Measurements from ENCODE around the gene NDUFS8.
A peak's percentile ranks its signal among the peaks of the same experiment; 100 is the strongest.

Gene NDUFS8

DNA sequence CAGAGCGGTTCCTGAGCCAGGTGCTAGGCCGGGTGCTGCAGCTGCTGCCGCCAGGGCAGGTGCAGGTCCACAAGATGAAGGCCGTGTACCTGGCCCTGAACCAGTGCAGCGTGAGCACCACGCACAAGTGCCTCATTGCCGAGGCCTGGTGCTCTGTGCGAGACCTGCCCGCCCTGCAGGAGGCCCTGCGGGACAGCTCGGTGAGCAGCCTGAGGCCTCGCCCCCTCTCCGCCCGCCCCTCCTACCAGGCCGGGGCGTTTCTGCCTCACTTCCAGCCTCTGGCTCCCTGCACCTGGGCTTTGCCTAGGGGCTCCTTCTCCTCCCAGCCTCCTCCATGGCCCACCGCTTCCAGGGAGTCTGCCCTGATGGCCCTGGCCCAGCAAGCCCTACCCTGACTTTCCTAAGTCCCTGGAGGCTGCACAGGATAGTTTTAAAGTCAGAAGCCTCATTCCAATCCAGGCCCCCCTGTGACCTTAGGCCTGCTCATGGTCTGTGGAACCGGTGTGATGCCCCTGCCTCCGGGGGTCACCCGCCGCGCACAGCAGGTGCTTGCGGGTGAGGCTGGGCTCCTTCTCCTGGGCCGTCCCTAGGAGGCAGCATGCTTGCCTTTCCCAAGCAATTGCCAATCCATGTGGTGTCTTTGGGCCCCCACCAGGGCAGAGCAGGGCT, 13.8 kb downstream of the NDUFS8 start:
- Mint-ChIP-seq H3K4me3 (no peak overlapping the region), H3K4me1 (peaks cover 22% of the 10 kb centered on the region), H3K9me3 (no peaks in the 10 kb centered on the region), H3K27ac (peak overlapping the region; percentile 20), H3K36me3 (peaks cover 65% of the 10 kb centered on the region)
- no peak for ATAC-seq
- DNase-seq (ENCODE audit: low spot score in 2 of 2), result no peak

DNA sequence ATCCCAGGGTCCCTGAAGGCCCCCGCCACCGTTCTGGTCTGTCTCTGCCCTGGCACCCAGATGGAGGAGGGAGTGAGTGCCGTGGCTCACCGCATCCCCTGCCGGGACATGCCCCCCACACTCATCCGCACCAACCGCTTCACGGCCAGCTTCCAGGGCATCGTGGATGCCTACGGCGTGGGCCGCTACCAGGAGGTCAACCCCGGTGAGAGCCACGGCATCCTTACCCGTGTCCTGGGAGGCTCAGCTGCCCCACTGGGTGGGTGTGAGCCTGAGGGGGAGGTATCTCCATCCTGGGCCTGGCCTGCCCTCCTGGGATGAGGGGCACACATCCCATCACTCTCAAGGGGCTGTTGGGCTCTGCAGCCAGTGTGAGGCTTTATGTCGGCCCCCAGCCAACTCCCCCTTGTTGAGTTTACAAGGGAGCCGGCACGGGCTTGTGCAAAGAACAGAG, 14.4 kb downstream of the NDUFS8 start:
- Mint-ChIP-seq H3K4me3 (no peak overlapping the region), H3K27ac (peak overlapping the region; percentile 20), H3K4me1 (peaks cover 18% of the 10 kb centered on the region), H3K36me3 (peaks cover 65% of the 10 kb centered on the region), H3K9me3 (no peaks in the 10 kb centered on the region)
- no peak for ATAC-seq
- no peak for DNase-seq (ENCODE audit: low spot score in 2 of 2)

DNA sequence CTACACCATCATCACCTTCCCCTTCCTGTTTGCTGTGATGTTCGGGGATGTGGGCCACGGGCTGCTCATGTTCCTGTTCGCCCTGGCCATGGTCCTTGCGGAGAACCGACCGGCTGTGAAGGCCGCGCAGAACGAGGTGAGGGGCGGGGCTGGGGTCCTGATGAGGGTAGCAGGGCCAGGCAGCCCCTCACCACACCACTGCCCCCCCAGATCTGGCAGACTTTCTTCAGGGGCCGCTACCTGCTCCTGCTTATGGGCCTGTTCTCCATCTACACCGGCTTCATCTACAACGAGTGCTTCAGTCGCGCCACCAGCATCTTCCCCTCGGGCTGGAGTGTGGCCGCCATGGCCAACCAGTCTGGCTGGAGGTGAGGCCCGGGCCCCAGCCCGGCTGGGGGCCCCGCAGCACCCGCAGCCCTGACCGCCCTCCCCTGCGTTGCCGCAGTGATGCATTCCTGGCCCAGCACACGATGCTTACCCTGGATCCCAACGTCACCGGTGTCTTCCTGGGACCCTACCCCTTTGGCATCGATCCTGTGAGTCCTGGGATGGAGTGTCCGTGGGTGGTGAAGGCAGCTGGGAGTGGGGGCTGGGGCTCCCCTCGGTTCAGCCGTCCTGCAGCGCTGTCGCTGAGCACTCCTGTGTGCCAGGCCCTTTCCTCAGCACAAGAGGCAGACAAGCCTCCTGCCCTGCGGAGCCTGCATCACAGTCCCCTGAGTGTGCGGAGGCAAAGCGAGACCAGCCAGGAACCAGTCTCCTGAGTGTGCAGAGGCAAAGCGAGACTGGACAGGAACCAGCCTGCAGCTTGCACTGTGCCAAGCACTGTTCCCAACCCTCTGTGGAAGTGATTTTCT, 17.2 kb downstream of the NDUFS8 start:
- no peak for DNase-seq (ENCODE audit: low spot score in 2 of 2)
- H3K27ac Mint-ChIP-seq, result peak overlapping the region; percentile 26
- no peak overlapping the region for H3K4me3 Mint-ChIP-seq
- ATAC-seq, result no peak
- peaks cover 72% of the 10 kb centered on the region for H3K36me3 Mint-ChIP-seq
- H3K9me3 Mint-ChIP-seq, result no peaks in the 10 kb centered on the region
- H3K4me1 Mint-ChIP-seq, result no peaks in the 10 kb centered on the region

DNA sequence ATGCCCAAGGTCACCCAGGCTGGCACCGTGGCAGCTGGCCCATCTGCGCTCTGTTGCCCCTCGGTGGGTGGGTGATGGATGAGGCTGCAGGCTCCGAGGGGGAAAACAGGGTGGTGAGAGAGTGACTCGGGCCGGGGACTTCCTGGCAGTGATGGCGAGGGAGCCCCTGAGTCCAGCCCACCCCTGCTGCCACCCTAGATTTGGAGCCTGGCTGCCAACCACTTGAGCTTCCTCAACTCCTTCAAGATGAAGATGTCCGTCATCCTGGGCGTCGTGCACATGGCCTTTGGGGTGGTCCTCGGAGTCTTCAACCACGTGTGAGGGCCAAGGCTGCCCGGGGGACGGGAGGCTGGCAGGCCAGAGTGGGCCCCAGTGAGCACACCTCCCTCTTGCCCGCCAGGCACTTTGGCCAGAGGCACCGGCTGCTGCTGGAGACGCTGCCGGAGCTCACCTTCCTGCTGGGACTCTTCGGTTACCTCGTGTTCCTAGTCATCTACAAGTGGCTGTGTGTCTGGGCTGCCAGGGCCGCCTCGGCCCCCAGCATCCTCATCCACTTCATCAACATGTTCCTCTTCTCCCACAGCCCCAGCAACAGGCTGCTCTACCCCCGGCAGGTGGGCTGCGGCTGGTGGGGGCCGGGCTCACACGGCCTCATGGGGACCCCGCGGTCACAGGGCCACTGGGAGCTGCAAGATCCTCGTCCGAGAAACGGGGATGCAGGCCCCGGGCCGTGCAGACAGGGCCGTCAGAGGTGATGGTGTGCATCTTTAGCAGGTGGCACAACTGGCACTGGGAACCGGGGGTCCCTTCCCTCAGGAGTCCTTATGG, 18.4 kb downstream of the NDUFS8 start:
- no peak for DNase-seq (ENCODE audit: low spot score in 2 of 2)
- no peak overlapping the region for H3K27ac Mint-ChIP-seq
- peaks cover 82% of the 10 kb centered on the region for H3K36me3 Mint-ChIP-seq

DNA sequence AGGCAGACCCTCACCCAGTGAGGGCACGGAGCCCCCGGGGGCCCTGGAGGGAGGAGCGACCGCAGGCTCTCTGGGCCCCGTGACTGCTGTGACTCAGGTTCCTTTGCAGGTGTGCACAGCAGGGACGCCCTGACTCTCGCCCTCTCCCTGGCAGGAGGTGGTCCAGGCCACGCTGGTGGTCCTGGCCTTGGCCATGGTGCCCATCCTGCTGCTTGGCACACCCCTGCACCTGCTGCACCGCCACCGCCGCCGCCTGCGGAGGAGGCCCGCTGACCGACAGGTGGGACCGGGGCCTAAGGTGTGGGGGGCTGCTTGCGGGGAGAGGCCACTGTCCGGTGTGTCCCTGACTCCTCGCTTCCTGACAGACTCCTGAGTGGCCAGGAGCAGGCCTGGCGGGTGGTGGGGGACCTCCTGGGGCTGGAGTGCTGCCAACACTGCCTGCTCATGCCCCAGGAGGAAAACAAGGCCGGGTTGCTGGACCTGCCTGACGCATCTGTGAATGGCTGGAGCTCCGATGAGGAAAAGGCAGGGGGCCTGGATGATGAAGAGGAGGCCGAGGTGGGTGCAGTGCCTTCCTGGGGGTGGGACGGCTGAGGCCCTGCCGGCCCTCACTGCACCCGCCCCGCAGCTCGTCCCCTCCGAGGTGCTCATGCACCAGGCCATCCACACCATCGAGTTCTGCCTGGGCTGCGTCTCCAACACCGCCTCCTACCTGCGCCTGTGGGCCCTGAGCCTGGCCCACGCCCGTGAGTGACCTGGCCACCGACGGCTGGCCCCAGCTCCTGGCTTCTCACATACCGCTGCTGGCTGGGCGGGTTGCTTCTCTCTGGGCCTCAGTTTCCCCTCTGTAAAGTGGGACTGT, 19.3 kb downstream of the NDUFS8 start:
- Mint-ChIP-seq H3K9me3 (no peaks in the 10 kb centered on the region), H3K27ac (no peak overlapping the region), H3K4me1 (no peaks in the 10 kb centered on the region), H3K36me3 (peaks cover 82% of the 10 kb centered on the region), H3K4me3 (no peak overlapping the region)
- ATAC-seq (no peak), DNase-seq (ENCODE audit: low spot score in 2 of 2) (no peak)

More for the DNA sequence above, 18.4 kb downstream of the NDUFS8 start:
- no peaks in the 10 kb centered on the region for H3K9me3 Mint-ChIP-seq
- no peak for ATAC-seq
- no peak overlapping the region for H3K4me3 Mint-ChIP-seq
- no peaks in the 10 kb centered on the region for H3K4me1 Mint-ChIP-seq

DNA sequence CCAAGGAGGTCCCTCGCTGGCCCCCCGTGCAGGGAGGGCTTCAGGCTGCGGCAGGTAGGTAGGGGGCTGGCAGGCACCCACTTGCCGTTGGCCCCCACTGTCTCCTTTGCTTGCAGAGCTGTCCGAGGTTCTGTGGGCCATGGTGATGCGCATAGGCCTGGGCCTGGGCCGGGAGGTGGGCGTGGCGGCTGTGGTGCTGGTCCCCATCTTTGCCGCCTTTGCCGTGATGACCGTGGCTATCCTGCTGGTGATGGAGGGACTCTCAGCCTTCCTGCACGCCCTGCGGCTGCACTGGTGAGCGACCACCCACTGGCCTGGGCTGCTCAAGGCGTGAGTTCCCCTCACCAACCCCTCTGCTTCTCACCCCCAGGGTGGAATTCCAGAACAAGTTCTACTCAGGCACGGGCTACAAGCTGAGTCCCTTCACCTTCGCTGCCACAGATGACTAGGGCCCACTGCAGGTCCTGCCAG, 19.9 kb downstream of the NDUFS8 start:
- H3K27ac Mint-ChIP-seq, result no peak overlapping the region
- peaks cover 77% of the 10 kb centered on the region for H3K36me3 Mint-ChIP-seq
- ATAC-seq, result no peak
- H3K4me3 Mint-ChIP-seq, result no peak overlapping the region
- no peaks in the 10 kb centered on the region for H3K4me1 Mint-ChIP-seq
- no peaks in the 10 kb centered on the region for H3K9me3 Mint-ChIP-seq
- DNase-seq (ENCODE audit: low spot score in 2 of 2), result no peak

DNA sequence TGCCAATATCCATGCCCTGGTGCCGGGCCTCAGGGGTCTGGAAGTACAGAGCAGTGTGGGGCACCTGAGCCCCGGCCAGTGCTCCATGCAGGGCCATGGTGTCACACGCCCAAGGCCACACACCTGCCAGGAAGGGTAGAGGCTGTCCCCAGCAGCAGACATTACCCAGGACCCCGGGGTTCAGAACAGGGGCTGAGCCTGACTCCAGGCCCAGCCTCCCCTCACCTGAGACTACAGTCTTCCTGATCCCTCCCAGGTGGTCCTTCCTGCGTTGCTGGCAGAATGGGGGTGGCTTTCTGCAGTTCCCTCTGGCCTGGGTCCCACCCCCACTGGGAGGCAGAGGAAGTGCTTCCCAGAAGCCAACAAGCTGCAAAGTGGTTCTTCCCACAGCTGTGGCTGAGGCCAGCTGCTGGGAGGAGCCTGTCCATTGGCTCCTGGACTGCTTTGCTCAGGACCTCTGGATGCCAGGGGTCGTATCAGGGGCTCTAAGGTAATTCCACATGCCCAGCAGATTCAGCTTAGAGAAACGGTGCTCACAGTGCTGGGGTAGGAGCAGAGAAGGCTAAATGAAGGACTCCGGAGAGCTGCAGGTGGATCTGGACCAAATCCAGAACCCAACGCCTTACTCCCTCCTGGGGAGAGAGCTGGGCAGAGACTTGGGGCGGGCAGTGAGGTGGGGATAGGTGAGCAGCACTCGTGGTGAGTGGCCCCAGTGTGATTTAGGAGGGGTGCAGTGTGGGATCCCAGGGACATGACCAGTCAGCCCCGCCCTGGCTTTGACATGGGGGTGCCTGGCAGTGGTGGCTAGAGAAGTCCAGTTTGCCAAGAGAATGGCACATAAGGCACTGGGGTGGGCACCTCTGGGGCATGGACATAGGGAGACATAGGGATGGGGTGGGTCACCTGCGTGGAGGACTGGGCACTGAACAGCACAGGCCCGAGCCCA, 21.0 kb downstream of the NDUFS8 start:
- Mint-ChIP-seq H3K9me3 (no peaks in the 10 kb centered on the region), H3K27ac (peak overlapping the region; percentile 66), H3K4me1 (no peaks in the 10 kb centered on the region), H3K4me3 (no peak overlapping the region), H3K36me3 (peaks cover 67% of the 10 kb centered on the region)
- ATAC-seq (no peak), DNase-seq (ENCODE audit: low spot score in 2 of 2) (no peak)

DNA sequence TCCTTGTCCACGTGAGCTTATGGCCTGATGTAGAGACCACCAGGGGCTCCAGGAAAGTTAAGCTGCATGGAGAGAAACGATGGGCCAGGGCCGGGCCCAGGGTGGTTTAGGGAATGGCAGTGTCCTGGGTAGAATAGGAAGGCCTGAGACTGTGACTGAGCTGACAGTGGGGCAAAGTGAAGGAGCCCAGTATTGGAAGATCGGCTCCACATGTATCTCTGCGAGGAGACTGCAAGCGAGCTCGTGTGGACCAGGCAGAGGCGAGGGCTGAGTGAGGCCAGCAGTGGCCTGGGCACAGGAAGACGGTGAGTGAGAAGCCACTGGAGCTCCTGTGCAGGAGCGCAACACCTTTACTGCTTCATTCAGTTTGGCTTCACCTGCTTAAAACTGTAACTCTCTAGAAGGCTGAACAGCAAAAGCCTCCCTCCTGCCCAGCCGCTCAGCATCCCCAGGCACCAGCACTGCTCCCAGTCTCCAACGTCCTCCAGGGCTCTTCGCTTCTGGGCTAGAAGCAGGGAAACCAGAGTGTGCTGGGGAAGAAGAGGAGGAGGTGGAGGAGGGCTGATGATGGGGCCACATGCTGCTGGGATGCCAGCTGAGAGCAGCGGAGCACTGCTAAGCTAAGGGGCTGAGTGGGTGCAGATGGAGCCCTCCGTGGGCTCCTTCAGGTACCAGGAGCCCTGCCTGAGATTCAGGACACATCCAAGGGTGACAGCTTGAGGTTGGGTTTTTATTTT, 21.8 kb downstream of the NDUFS8 start:
- ATAC-seq, result no peak
- Mint-ChIP-seq H3K9me3 (no peaks in the 10 kb centered on the region), H3K4me1 (no peaks in the 10 kb centered on the region), H3K27ac (peak overlapping the region; percentile 66), H3K4me3 (no peak overlapping the region), H3K36me3 (peaks cover 58% of the 10 kb centered on the region)
- no peak for DNase-seq (ENCODE audit: low spot score in 2 of 2)

DNA sequence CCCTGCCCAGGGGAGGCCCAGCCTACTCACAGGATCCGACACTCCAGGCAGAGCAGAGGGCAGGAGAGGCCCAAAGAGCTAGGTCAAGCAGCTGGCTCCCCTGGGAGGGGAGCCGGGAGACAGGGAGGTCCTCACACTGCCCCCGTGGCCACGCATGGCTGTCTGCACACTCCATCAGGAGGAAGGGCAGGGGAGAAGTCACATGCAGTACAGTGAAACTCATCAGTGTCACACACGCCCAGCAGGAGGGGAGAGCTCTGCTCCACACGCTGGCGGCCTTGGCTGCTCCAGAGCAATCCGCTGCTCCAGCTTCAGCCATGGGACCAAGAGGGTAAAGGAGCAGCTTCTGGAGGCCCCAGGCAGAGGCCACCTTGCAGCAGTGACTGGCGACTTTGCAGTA, 22.6 kb downstream of the NDUFS8 start:
- Mint-ChIP-seq H3K9me3 (no peaks in the 10 kb centered on the region), H3K4me3 (no peak overlapping the region), H3K27ac (peak overlapping the region; percentile 80), H3K36me3 (peaks cover 50% of the 10 kb centered on the region), H3K4me1 (no peaks in the 10 kb centered on the region)
- ATAC-seq (no peak), DNase-seq (ENCODE audit: low spot score in 2 of 2) (no peak)

DNA sequence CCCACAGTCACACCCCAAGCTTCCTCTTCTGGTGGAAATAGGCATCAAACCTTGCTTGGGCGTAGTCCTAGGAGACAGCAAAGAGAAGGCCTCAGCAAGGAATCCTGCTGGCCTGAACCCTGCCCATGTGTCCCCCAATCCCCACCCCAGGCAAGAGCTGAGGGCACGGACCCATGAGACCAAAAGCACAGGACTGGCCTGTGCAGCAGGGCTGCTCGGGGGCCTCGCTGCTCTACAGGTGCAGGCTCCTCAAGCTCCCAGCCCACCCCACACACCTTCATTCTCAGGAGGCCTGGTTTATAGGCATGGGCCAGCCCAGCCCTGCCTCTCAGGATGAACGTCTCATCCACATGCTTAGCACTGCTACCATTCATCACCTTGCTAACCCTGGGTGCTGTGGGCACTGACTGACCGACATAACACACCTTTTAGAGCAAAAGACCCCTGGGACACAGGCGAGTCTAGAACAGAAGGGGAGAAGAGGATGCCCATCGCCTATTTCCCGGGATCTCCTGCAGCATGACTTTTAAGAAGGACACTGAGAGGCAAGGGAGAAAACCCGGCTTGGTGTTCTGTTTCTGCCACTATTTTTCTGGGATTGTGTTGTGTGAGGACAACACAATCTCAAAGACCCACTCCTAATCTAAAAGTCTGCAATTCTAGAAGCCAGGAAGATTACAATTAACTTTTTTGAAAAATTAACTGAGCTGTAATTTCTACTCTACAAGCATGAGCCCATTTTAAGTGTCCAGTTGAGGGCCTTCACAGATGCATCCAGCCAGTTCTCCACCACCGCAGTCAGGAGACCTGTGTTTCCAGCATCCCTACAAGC, 23.7 kb downstream of the NDUFS8 start:
- Mint-ChIP-seq H3K4me1 (no peaks in the 10 kb centered on the region), H3K4me3 (no peak overlapping the region)
- peak; percentile 26 for ATAC-seq

DNA sequence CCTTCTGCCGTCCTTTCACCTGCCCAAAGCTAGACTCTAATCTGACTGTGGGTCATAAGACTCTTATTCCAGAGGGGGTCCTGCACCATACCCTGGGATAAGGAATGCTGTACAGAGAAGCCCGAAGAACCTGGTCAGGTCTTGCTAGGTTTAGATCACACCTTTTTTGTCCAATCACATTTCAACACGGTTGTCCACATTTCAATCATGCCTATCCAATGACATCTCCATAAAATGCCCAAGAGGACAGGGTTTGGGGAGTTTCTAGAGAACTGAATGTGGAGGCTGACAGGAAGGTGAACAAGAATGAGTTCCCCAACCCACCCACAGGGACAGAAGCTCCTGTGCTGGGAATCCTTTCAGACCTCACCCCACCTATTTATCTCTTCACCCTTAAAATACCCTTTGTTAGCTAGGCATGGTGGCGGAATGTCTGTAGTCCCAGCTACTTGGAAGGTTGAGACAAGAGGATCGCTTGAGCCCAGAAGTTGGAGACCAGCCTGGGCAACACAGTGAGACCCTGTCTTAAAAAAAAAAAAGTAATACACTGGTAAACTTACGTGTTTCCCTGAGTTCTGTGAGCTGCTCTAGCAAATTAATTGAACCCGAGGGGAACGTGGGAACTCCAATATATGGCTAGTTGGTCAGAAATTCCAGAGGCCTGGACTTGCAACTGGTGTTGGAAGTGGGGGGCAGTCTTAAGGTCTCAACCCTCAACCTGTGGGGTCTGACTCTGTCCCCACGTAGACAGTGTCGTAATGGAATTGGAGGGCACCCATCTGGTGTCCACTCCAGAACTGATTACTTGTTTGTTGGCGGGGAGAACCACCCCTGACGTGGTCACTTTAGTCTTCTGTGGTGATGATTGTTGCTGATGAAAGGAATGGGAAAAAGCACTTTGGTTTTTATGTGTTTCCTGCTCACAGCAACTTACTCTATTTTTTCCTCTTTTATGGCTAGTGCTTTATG, 26.1 kb downstream of the NDUFS8 start:
- ATAC-seq (no peak), DNase-seq (ENCODE audit: low spot score in 2 of 2) (no peak)
- no peaks in the 10 kb centered on the region for H3K9me3 Mint-ChIP-seq
- no peak overlapping the region for H3K4me3 Mint-ChIP-seq
- peaks cover 20% of the 10 kb centered on the region for H3K36me3 Mint-ChIP-seq
- no peaks in the 10 kb centered on the region for H3K4me1 Mint-ChIP-seq
- peak overlapping the region; percentile 37 for H3K27ac Mint-ChIP-seq

More for the DNA sequence above, 23.7 kb downstream of the NDUFS8 start:
- no peak for DNase-seq (ENCODE audit: low spot score in 2 of 2)
- peak overlapping the region; percentile 80 for H3K27ac Mint-ChIP-seq
- no peaks in the 10 kb centered on the region for H3K9me3 Mint-ChIP-seq
- peaks cover 39% of the 10 kb centered on the region for H3K36me3 Mint-ChIP-seq

DNA sequence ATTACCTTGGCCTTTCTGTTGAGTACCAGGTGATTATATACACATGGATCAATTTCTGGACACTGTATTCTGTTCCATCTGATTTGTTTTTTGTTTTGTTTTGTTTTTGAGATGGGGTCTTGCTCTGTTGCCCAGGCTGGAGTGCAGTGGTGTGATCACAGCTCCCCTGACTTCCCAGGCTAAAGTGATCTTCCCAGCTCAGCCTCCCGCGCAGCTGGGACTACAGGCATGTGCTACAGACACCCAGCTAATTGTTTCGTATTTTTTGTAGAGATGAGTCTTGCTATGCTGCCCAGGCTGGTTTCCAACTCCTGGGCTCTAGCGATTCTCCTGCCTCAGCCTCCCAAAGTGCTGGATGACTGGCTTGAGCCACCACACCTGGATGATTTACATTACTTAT, 27.3 kb downstream of the NDUFS8 start:
- H3K4me3 Mint-ChIP-seq, result no peak overlapping the region
- H3K27ac Mint-ChIP-seq, result no peak overlapping the region
- no peak for DNase-seq (ENCODE audit: low spot score in 2 of 2)
- no peak for ATAC-seq
- H3K36me3 Mint-ChIP-seq, result peaks cover 13% of the 10 kb centered on the region
- H3K9me3 Mint-ChIP-seq, result no peaks in the 10 kb centered on the region
- H3K4me1 Mint-ChIP-seq, result no peaks in the 10 kb centered on the region
